ENCODE measurements around the gene ATN1.
"Not testable (repeated sequence)": the region's sequence is repeated elsewhere in the genome, so short reads cannot be mapped to it uniquely, and the experiment has no call there.

ATN1 gene

GRCh38 chr12:6927379-6928021, at the start of gene ATN1:
Gene ATN1, plus strand, starts transcription at chr12:6927959. Its CDS starts 6,043 bp downstream, at chr12:6934002.
- DNase-seq (ENCODE audit: low read depth) = no peak

DNA sequence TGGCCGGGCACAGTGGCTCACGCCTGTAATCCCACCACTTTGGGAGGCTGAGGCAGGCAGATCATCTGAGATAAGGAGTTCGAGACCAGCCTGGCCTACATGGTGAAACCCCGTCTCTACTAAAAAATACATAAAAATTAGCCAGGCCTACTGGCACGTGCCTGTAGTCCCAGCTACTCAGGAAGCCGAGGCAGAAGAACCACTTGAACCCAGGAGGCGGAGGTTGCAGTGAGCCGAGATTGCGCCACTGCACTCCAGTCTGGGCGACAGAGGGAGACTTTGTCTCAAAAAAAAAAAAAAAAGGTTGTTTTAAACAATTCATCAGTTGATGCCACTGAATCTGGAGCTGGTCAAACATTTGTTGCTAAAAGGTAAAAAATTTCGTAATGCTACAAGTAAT, 47.9 kb upstream of the ATN1 start:
- not testable (repeated sequence) for DNase-seq (ENCODE audit: low read depth)

DNA sequence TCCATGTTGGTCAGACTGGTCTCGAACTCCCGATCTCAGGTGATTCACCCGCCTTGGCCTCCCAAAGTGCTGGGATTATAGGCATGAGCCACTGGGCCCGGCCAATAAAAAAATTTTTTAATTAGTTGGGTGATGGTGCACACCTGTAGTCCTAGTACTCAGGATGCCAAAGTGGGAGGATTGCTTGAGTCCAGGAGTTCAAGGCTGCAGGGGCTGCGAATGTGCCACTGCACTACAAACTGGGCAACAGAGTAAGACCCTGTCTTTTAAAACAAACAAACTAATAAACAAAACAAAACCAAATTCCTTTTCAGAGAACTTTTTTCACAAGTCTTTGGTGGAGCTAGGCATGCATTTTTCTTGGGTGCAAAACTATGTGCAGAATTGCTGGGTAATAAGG, 44.5 kb upstream of the ATN1 start:
- no peak for DNase-seq (ENCODE audit: low read depth)

DNA sequence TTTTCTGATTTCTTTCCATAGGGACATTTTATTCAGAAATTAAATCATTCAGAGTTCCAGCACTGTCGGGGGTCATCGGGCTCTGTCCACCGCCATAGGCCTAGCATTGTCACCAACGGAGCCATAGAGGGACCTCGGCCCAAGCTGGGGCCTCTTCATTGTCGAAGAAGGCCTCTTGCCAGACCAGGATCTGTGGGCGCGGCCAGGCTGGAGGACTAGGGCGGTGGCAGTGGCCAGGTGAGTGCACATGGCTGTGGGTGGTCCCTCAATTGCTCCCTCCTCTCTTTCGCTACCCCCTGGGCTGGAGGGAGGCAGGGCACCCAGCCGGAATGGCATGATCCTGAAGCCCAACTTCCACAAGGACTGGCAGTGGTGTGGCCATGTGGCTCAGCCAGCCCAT, 44.1 kb upstream of the ATN1 start:
- no peak for DNase-seq (ENCODE audit: low read depth)

DNA sequence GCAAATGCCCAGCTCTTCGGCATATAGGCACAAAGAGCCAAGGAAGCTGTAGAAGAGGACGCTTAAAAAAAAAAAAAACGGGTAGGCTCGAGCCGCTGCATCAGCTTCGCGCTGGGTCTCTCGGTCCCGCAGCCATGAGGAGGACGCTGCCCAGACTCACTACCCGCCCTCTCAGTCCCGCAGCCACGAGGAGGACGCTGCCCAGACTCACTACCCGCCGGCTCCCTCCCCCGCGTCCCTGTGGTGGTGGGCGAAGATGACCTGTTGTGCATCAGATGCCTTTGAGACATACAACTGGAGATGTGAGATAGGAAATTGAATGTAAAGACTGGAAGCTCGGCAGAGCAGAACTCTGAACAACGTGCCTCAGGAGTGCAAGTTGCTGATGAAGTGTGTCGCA, 43.2 kb upstream of the ATN1 start:
- no peak for DNase-seq (ENCODE audit: low read depth)

GRCh38 chr12:6886206-6886999, 41.4 kb upstream of the ATN1 start:
- DNase-seq (ENCODE audit: low read depth) = not testable (repeated sequence)

GRCh38 chr12:6887460-6887859, 40.3 kb upstream of the ATN1 start:
- no peak for DNase-seq (ENCODE audit: low read depth)

DNA sequence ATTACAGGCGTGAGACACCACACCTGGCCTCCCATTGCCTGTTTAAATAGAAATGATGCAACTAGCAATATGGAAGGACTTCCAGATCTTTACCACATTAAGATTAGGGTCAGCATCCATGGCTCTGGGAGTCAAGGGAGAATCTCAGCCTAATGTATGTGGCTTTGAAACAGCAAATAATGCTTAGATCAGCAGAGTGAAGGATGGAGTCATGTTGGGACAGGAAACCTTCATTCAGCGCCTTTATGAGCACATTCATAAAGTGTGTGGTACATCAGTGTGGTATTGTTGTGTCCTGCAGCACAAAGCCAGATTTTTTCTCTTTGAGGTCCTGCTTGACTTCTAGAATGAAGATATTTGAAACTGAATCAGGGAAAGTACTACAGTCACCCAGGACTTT, 39.4 kb upstream of the ATN1 start:
- DNase-seq (ENCODE audit: low read depth) = no peak

DNA sequence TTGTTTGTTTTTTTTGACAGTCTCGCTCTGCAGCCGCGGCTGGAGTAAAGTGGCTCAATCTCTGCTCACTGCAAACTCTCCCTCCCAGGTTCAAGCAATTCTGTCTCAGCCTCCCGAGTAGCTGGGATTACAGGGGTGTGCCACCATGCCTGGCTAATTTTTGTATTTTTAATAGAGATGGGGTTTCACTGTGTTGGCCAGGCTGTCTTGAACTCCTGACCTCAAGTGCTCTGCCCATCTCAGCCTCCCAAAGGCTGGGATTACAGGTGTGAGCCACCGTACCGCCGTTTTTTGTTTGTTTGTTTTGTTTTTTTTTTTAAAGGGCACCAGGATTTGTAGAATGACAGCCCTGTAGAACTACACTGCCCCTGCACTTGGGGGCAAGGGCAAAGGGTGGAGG, 39.0 kb upstream of the ATN1 start:
- DNase-seq (ENCODE audit: low read depth) = not testable (repeated sequence)

DNA sequence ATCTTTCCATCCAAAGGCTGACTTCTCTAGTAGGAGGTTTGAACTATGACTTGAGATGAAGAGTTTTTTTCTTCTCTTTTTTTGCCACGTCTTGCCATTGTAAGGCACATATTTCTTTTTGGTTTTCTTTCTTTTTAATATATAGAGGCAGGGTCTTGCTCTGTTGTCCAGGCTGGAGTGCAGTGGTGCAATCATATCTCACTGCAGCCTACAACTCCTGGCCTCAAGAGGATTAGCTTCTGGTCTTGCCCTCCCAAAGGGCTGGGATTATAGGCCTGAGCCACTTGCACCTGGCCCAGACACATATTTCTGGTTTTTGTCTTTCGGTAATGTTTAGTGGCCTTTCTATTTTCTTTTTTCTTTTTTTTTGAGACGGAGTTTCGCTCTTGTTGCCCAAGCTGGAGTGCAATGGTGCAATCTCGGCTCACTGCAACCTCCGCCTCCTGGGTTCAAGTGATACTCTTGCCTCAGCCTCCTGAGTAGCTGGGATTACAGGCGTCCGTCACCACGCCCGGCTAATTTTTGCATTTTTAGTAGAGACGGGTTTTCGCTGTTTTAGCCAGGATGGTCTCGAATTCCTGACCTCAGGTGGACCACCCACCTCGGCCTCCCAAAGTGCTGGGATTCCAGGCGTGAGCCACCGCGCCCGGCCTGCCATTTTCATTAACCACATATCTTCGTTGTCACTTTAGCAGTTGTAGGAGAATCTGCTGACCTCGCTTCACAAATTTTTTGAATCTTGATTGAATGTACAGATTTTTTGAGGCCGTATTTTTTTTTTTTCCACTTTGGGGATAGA, 37.8 kb upstream of the ATN1 start:
- not testable (repeated sequence) for DNase-seq (ENCODE audit: low read depth)

GRCh38 chr12:6890789-6891645, 36.7 kb upstream of the ATN1 start:
- peak; percentile 98 for DNase-seq (ENCODE audit: low read depth)

- DNase-seq (ENCODE audit: low read depth) = no peak
These were observed 36.1 kb upstream of the ATN1 start for GRCh38 chr12:6891646-6892001.

DNA sequence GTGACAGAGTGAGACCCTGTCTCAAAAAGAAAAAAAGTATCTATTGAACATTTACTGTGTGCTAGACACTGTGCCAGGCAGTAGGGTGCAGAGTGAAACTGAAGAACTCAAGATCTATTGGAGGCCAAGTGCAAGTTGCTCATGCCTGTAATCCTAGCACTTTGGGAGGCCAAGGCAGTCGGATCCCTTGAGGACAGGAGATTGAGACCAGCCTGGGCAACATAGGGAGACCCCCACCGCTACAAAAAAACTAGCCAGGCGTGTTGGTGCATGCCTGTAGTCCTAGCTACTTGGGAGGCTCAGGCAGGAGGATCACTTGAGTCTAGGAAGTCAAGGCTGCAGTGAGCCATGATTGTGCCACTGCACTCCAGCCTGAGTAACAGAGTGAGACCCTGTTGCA, 35.1 kb upstream of the ATN1 start:
- not testable (repeated sequence) for DNase-seq (ENCODE audit: low read depth)

DNA sequence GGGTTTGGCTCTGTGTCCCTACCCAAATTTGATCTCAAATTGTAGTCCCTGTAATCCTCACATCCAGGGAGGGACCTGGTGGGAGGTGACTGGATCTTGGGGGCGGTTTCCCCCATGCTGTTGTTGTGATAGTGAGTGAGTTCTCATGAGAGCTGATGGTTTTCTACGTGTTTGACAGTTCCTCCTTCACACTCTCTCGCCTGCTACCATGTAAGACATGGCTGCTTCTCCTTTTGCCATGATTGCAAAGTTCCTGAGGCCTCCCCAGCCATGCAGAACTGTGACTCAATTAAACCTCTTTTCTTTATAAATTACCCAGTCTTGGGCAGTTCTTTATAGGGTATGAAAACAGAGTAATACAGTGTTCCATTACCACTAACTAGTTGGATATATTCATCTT, 33.4 kb upstream of the ATN1 start:
- no peak for DNase-seq (ENCODE audit: low read depth)

GRCh38 chr12:6896846-6897435, 30.8 kb upstream of the ATN1 start:
- DNase-seq (ENCODE audit: low read depth) = no peak

- no peak for DNase-seq (ENCODE audit: low read depth)
These were observed 28.3 kb upstream of the ATN1 start for GRCh38 chr12:6899427-6899826.

DNA sequence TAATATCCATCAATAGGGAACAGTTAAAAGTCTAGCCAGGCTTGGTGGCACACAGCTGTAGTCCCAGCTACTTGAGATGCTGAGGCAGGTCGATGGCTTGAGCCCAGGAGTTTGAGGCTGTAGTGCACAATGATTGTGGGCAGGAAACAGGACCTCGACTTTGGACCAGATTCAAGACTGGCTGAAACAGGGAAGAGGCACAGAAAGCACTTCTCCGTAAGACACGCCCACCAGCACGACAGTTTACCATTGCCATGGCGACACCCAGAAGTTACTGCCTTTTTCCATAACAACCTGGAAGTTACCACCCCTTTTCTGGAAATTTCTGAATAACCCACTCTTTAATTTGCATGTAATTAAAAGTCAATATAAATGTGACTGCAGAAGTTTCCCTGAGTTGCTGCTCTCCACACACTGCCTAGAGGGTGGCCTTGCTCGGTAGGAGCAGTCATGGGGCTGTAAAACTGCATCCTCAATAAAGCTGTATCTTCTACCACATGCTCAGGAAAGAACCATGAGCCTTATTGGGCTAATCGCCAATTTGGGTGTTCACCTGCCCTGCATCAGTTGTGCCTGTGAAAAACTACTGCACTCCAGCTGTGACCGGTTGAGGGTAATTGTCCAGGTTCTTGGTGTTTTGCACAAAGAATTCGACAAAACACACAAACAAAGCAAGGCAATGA, 27.8 kb upstream of the ATN1 start:
- no peak for DNase-seq (ENCODE audit: low read depth)

DNA sequence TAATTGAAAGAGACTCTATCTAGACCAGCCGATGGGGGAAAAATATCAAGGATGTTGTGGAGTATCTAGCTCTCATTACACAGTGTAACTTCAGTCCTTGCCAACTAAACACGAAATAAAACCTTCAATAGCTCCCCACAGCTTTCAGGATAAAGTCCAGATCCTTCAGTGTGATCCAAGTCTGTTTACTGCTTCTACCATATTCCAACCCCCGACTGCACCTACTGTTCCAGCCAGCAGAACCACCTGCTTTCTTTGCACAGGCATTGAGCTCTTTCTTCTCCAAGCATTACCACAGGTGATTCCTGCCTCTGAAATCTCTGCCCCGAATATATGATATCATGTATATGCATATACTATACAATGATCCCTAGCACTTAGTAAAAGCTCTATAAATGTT, 25.3 kb upstream of the ATN1 start:
- no peak for DNase-seq (ENCODE audit: low read depth)

DNA sequence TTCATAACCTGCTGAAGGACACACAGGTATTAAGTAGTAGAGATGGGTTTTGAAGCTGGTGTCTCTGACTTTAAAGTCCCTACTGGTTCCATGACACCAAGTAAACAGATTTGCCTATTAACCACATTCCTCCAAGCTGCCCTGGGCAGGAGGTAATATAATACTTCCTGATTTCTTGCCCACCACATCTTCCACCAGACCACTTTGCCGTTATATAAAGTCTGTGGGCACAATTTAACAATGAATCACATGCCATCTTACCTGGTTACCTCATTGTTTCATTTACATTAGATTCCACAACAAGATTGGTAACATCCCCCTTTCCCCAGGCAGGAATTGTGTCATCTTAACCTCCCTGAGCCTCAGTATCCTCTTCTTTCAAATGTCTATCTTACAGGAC, 24.0 kb upstream of the ATN1 start:
- no peak for DNase-seq (ENCODE audit: low read depth)

DNA sequence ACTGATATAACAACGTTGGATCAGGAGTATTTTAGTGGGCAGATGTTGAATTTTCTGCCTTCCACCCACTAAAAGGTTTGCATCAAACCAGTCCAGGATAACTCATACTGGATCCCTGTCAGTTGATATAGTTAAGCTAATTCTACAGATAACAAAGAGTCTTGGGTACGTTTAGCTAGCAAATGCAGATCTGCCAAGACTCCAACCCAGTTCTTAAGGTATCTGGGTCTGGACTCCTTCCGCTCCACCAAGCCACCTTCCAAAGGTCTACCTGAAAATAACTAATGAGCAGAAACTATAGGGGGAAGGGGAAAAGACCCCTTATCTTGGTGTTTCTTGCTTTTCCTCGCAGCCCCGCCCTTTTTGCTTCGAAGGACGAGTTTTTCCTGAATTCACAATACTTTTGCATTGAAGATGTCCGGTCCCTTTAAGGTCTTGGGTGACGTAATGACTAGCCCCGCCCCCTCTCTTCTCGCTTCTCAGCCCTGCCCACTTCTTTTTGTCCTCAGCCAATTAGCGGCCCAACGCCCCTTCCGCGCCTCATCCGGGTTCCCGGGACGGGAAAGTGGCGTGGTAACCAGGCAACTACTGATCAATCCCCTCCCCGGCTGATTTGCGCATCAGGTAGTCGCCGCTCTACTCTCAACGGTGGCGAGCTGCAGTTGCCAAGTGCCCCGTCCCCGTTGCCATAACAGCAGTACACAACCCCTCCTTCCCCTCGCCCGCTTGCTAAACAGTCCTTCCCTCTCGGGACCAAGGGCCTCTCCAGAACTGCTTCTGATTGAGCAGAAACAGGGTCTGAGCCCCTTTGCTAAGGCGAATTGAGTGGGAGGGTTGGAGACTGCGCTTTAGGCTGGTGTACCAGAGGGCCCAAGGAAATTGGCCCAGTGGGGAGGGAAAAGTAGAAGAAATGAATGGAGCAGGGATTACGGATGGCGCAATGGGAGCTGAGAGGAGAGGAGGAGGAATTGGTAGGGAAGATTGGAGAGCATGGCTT, 23.2 kb upstream of the ATN1 start, which contains the start of gene LRRC23:
Gene LRRC23 (plus strand): TSS at position 543 of the 997 bp plus-strand sequence. CDS start 812 bp downstream, outside the sequence.
- DNase-seq (ENCODE audit: low read depth) = peak; percentile 95

Measured in activated T-cell treated with anti-CD3 and anti-CD28 coated beads for 1 hour (primary cell).